Breast epithelium (tissue), 3 donors: ENCODE data around the gene TSPAN4.

Experiments
- POLR2A ChIP-seq: fragments of 450-650 bp; IDR thresholded peaks from one replicate; pipeline ENCODE4 v1.6.1; 2016; ENCODE audit warnings: antibody characterized with exemption, mild to moderate bottlenecking, moderate library complexity
- POLR2AphosphoS5 ChIP-seq, 3 donors: sonication (generic); formaldehyde crosslinking; IDR thresholded peaks; one replicate each; pipeline ENCODE4 v1.6.1; 2017; ENCODE audit warnings: antibody characterized with exemption in 3 of 3
- TF ChIP-seq, protein P1 (sequence below), 3 donors: fragments of 450-650 bp; IDR thresholded peaks; one replicate each; pipeline ENCODE4 v1.5.1; 2016 to 2017; ENCODE audit warnings: antibody characterized with exemption in 3 of 3, mild to moderate bottlenecking in 3 of 3, moderate library complexity in 3 of 3

DNA sequence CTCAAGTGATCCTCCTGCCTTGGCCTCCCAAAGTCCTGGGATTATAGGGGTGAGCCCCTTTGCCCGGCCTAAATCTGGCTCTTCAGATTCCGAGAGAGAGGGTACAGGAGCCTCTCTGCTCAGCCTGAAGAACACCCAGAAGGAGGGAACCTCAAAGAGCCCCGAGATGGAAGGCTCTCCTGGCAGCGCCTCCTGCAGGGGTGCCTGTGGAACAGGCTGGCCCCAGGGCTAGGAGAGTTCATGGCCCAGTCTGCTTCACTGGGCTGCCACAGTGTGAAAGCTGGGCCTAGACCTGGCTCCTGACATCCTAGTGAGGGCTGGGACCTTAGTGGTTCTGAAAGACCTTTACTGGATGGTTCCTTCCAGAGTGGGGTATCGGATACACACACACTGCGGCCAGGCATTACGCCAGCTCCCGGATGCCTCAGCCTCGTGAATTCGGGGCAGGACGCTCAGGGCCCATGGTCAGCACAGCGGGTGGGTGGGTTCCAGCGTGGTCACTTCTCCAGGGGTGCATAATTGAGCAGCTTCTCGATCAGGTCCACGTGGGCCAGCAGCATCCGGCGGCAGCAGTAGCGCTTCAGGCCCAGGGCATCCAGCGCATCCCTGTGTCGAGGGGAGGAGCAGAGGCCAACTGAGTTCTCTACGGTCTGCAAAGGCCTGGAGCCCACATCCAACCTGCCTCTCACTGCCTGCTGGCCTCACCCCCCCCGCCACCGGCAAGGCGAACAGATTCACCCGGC, 2.6 kb upstream of the TSPAN4 start:
- TF ChIP-seq, protein P1, sequence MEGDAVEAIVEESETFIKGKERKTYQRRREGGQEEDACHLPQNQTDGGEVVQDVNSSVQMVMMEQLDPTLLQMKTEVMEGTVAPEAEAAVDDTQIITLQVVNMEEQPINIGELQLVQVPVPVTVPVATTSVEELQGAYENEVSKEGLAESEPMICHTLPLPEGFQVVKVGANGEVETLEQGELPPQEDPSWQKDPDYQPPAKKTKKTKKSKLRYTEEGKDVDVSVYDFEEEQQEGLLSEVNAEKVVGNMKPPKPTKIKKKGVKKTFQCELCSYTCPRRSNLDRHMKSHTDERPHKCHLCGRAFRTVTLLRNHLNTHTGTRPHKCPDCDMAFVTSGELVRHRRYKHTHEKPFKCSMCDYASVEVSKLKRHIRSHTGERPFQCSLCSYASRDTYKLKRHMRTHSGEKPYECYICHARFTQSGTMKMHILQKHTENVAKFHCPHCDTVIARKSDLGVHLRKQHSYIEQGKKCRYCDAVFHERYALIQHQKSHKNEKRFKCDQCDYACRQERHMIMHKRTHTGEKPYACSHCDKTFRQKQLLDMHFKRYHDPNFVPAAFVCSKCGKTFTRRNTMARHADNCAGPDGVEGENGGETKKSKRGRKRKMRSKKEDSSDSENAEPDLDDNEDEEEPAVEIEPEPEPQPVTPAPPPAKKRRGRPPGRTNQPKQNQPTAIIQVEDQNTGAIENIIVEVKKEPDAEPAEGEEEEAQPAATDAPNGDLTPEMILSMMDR (IDR thresholded peaks at IDR 0.05) = no peak
- TF ChIP-seq POLR2A (no peak), POLR2AphosphoS5 (IDR thresholded peaks at IDR 0.05) (no peak)
